A549 (cell line): Measurements from ENCODE around the gene GATA2. TPM values are rescaled to one million over a fixed set of nuclear protein-coding genes. Genes with fewer than 3 reads are reported as not detected.

Source experiments
- ATAC-seq, 2 experiments: fragments of 200-7000 bp in 1 of 2; fragments of >200 bp in 1 of 2; cut with Nextera tagmentation in 1 of 2; cut with Tn5 transposase in 1 of 2; 3 replicates each; pipeline versions ENCODE4 v1.8.0 to v1.9.1; 2018 to 2020; ENCODE audit warnings: mild to moderate bottlenecking in 1 of 2, moderate library complexity in 1 of 2
- CTCF ChIA-PET: fragments of 300-600 bp; sonication (Branson Sonifier 250); formaldehyde crosslinking; extraction: SDS; loops from one replicate; lab custom pipeline; 2021; ENCODE audit warnings: antibody characterized with exemption, inconsistent platforms; lab: Yijun Ruan, JAX
- POLR2A ChIA-PET: fragments of 350-600 bp; formaldehyde crosslinking; extraction: SDS; loops from one replicate; lab custom pipeline; 2021; ENCODE audit warnings: antibody characterized with exemption, inconsistent platforms; lab: Yijun Ruan, JAX
- DNase-seq, 2 experiments: peaks; one replicate each; pipeline versions ENCODE4 v3.0.0 to v3.0.0-alpha.2; 2011 to 2016; ENCODE audit warnings: low read depth in 1 of 2, low spot score in 1 of 2
- FAIRE-seq: peaks from 2 replicates; lab custom pipeline; 2011; peaks lifted over from hg19 to GRCh38; lab: Jason Lieb, UNC
- H3K27ac ChIP-seq, 2 experiments: fragments of >200 bp; sonication (Bioruptor Twin); formaldehyde crosslinking; 3 replicates each; pipeline ENCODE4 v1.5.1; 2016 to 2017
- H3K4me1 ChIP-seq: fragments of >200 bp; sonication (Bioruptor Twin); formaldehyde crosslinking; 3 replicates; pipeline ENCODE4 v1.6.1; 2016
- H3K4me2 ChIP-seq: fragments of >200 bp; sonication (Bioruptor Twin); formaldehyde crosslinking; 3 replicates; pipeline ENCODE4 v1.6.1; 2016
- H3K4me3 ChIP-seq: fragments of >200 bp; sonication (Bioruptor Twin); formaldehyde crosslinking; 3 replicates; pipeline ENCODE4 v1.5.1; 2016
- H3K9me3 ChIP-seq: fragments of >200 bp; sonication (Bioruptor Twin); formaldehyde crosslinking; 3 replicates; pipeline ENCODE4 v1.6.1; 2016
- BCL3 ChIP-seq: fragments of >200 bp; sonication (Bioruptor Twin); formaldehyde crosslinking; IDR thresholded peaks from 3 replicates; pipeline ENCODE4 v1.6.1; 2016
- CBX2 ChIP-seq: fragments of 200-600 bp; sonication (generic); IDR thresholded peaks from 2 replicates; pipeline ENCODE4 v1.6.1; 2016; ENCODE audit warnings: low read depth, mild to moderate bottlenecking, borderline replicate concordance
- CEBPB ChIP-seq, 2 experiments: fragments of >200 bp in 1 of 2; sonication (Bioruptor Twin) in 1 of 2; formaldehyde crosslinking in 1 of 2; IDR thresholded peaks; 2 replicates each; pipeline ENCODE4 v1.6.1; 2012 to 2016
- CHD4 ChIP-seq: fragments of 200-600 bp; sonication (generic); IDR thresholded peaks from 2 replicates; pipeline ENCODE4 v1.6.1; 2016; ENCODE audit warnings: antibody characterized with exemption, mild to moderate bottlenecking, borderline replicate concordance
- EHMT2 ChIP-seq: fragments of 200-600 bp; sonication (generic); IDR thresholded peaks from 2 replicates; pipeline ENCODE4 v1.6.1; 2016; ENCODE audit warnings: antibody characterized with exemption, low read depth, mild to moderate bottlenecking, moderate library complexity
- ELK1 ChIP-seq: fragments of 150-350 bp; IDR thresholded peaks from 2 replicates; pipeline ENCODE4 v1.6.1; 2014; ENCODE audit warnings: low read depth, mild to moderate bottlenecking, low read length
- ESRRA ChIP-seq: fragments of 150-350 bp; IDR thresholded peaks from 2 replicates; pipeline ENCODE4 v1.6.1; 2014; ENCODE audit warnings: mild to moderate bottlenecking, low read length, borderline replicate concordance
- FOSB ChIP-seq: fragments of 250-450 bp; sonication (Bioruptor Pico); IDR thresholded peaks from 2 replicates; pipeline ENCODE4 v1.5.0; 2020; ENCODE audit warnings: mild to moderate bottlenecking, moderate library complexity
- FOXS1 ChIP-seq: fragments of 250-450 bp; sonication (Bioruptor Pico); IDR thresholded peaks from 2 replicates; pipeline ENCODE4 v1.5.0; 2020; ENCODE audit warnings: mild to moderate bottlenecking, moderate library complexity
- GATA3 ChIP-seq: IDR thresholded peaks from 2 replicates; pipeline ENCODE4 v1.6.1; 2012; ENCODE audit warnings: borderline replicate concordance
- HOXA7 ChIP-seq: fragments of 250-450 bp; sonication (Bioruptor Pico); IDR thresholded peaks from 2 replicates; pipeline ENCODE4 v1.5.0; 2020; ENCODE audit warnings: mild to moderate bottlenecking, moderate library complexity
- JUNB ChIP-seq: fragments of >200 bp; sonication (Bioruptor Twin); formaldehyde crosslinking; IDR thresholded peaks from 2 replicates; pipeline ENCODE4 v1.6.1; 2016
- KDM5A ChIP-seq: fragments of 200-600 bp; sonication (generic); IDR thresholded peaks from 2 replicates; pipeline ENCODE4 v1.6.1; 2016; ENCODE audit warnings: antibody characterized with exemption, mild to moderate bottlenecking
- MAX ChIP-seq: IDR thresholded peaks from 2 replicates; pipeline ENCODE4 v1.6.1; 2012
- MAZ ChIP-seq: fragments of 150-350 bp; IDR thresholded peaks from 2 replicates; pipeline ENCODE4 v1.6.1; 2014; ENCODE audit warnings: antibody characterized with exemption, low read depth, low read length, borderline replicate concordance
- MYC ChIP-seq: IDR thresholded peaks from 2 replicates; pipeline ENCODE4 v1.6.1; 2012; ENCODE audit warnings: mild to moderate bottlenecking, inconsistent platforms, low read length, improper control_type of control experiment, borderline replicate concordance
- NR3C1 ChIP-seq: fragments of >200 bp; sonication (Bioruptor Twin); formaldehyde crosslinking; IDR thresholded peaks from 3 replicates; pipeline ENCODE4 v1.6.1; 2017
- PHF8 ChIP-seq: fragments of 200-600 bp; sonication (generic); IDR thresholded peaks from 2 replicates; pipeline ENCODE4 v1.6.1; 2016; ENCODE audit warnings: low read depth, mild to moderate bottlenecking, antibody characterized with exemption, moderate library complexity, borderline replicate concordance
- POLR2A ChIP-seq: IDR thresholded peaks from 2 replicates; pipeline ENCODE4 v1.6.1; 2012; ENCODE audit warnings: mild to moderate bottlenecking, low read length
- POLR2AphosphoS2 ChIP-seq: conservative IDR thresholded peaks from 2 replicates; pipeline ENCODE4 v1.6.1; 2012; ENCODE audit warnings: low read length, improper control_type of control experiment, inconsistent platforms
- REST ChIP-seq: fragments of 200-600 bp; sonication (generic); IDR thresholded peaks from 2 replicates; pipeline ENCODE4 v1.6.1; 2016; ENCODE audit warnings: antibody characterized with exemption, mild to moderate bottlenecking, moderate library complexity
- SMC3 ChIP-seq: fragments of >200 bp; sonication (Bioruptor Twin); formaldehyde crosslinking; IDR thresholded peaks from 3 replicates; pipeline ENCODE4 v1.6.1; 2018; ENCODE audit warnings: inconsistent platforms
- TFCP2L1 ChIP-seq: fragments of 250-450 bp; sonication (Bioruptor Pico); IDR thresholded peaks from 2 replicates; pipeline ENCODE4 v1.5.0; 2021; ENCODE audit warnings: mild to moderate bottlenecking
- TP53 ChIP-seq: fragments of 250-450 bp; sonication (Bioruptor Pico); IDR thresholded peaks from 2 replicates; pipeline ENCODE4 v1.5.0; 2021; ENCODE audit warnings: mild to moderate bottlenecking, moderate library complexity
- ZC3H11A ChIP-seq: fragments of 450-650 bp; IDR thresholded peaks from 2 replicates; pipeline ENCODE4 v1.6.1; 2014; ENCODE audit warnings: antibody characterized with exemption, mild to moderate bottlenecking
- ZFP36 ChIP-seq: fragments of 450-650 bp; IDR thresholded peaks from 2 replicates; pipeline ENCODE4 v1.6.1; 2014; ENCODE audit warnings: borderline replicate concordance; ENCODE audit not compliant: partially characterized antibody
- ZNF302 ChIP-seq: fragments of 250-450 bp; sonication (Bioruptor Pico); IDR thresholded peaks from 2 replicates; pipeline ENCODE4 v1.9.0; 2021; ENCODE audit warnings: inconsistent platforms, mild to moderate bottlenecking, moderate library complexity
- WGBS: methylation state at CpG from one replicate; pipeline ENCODE4 v1.1.6; 2017; ENCODE audit errors: missing lambda C conversion rate; 5-methylcytosine and 5-hydroxymethylcytosine counted together
- polyA plus RNA-seq, 4 experiments: library from polyadenylated mRNA; depleted of rRNA in 3 of 4; stranded (reverse); fragments of >200 nt; fragmentation: RNase III in 1 of 4; extraction: RNeasy Plus Mini Kit Qiagen cat#74134 plus additional on column Dnase treatment in 1 of 4; gene quantifications; 2 replicates in 3 of 4; 3 replicates in 1 of 4; pipeline ENCODE4 v1.2.3, GENCODE V29; 2011 to 2017

GATA2 gene
- polyA plus RNA-seq, 2 of the 4 experiments (the other 2 are of a cell fraction): 0.68 to 4.9 TPM

GRCh38 chr3:128478576-128479506 is 14.2 kb downstream of the GATA2 start (continued):
- TF ChIP-seq JUNB: no peak
- TF ChIP-seq FOXS1: no peak

GRCh38 chr3:128476659-128477058 is 16.3 kb downstream of the GATA2 start:
- CTCF ChIA-PET: interaction anchor here (0.6 to 1.5 kb wide), 5 partner anchors 21 to 902 kb away, joined by 3 to 5 read pairs (median 3); no protein-coding TSS in a partner anchor
- TF ChIP-seq CBX2: no peak
- no peak for TF ChIP-seq ZC3H11A
- TF ChIP-seq SMC3: no peak
- no peak for TF ChIP-seq TFCP2L1 (CRISPR knock-in tag)
- TF ChIP-seq HOXA7 (CRISPR knock-in tag): no peak
- no peak for TF ChIP-seq PHF8
- no peak for TF ChIP-seq ZNF302
- no peak for TF ChIP-seq FOSB (CRISPR knock-in tag)
- TF ChIP-seq TP53 (CRISPR knock-in tag): no peak
- TF ChIP-seq JUNB: no peak
- TF ChIP-seq POLR2A: no peak
- no peak for FAIRE-seq

GRCh38 chr3:128475355-128475754 is 17.6 kb downstream of the GATA2 start:
- H3K27ac ChIP-seq: no peak overlapping the region
- WGBS: 57% methylated on average over 2 of the region's 8 CpGs
- CTCF ChIA-PET: interaction anchor here (1.5 kb wide), 1 partner anchor 48 kb away, joined by 5 read pairs; no protein-coding TSS in a partner anchor
- TF ChIP-seq MAX (no peak), ESRRA (no peak), MAZ (no peak), CHD4 (no peak), REST (no peak), GATA3 (no peak), EHMT2 (no peak), FOXS1 (no peak), CBX2 (no peak), KDM5A (no peak), POLR2AphosphoS2 (no peak), ELK1 (no peak), MYC (no peak), ZC3H11A (no peak), PHF8 (no peak), CEBPB (IDR thresholded peaks at IDR 0.05) (no peak), BCL3 (no peak), ZFP36 (no peak), NR3C1 (no peak)
- no peak overlapping the region for H3K4me2 ChIP-seq
- POLR2A ChIA-PET: no interaction called here
- no peak for ATAC-seq
- DNase-seq: no peak
- H3K4me3 ChIP-seq: no peak overlapping the region
- no peak for FAIRE-seq
- H3K9me3 ChIP-seq: no peaks in the 10 kb centered on the region
- H3K4me1 ChIP-seq: no peaks in the 10 kb centered on the region

More at GRCh38 chr3:128476659-128477058, 16.3 kb downstream of the GATA2 start:
- Histone ChIP-seq H3K4me1 (no peaks in the 10 kb centered on the region), H3K27ac (no peak overlapping the region), H3K9me3 (no peaks in the 10 kb centered on the region), H3K4me2 (no peak overlapping the region), H3K4me3 (no peak overlapping the region)
- DNase-seq (no peak), ATAC-seq (no peak; a peak in 1 of 6 replicates)
- 63% methylated on average over 4 of the region's 5 CpGs for WGBS
- POLR2A ChIA-PET: no interaction called here
